Activated effector memory CD4-positive, alpha-beta T cell treated with anti-CD3 and anti-CD28 coated beads, Interleukin-2, amount 50 U/mL, for 16 hours (primary cell): Measurements from ENCODE around the gene ATAD2B.
"Not testable (repeated sequence)": the region's sequence is repeated elsewhere in the genome, so short reads cannot be mapped to it uniquely, and the experiment has no call there.

Source experiments
- DNase-seq: peaks from one replicate; pipeline ENCODE4 v3.0.0-alpha.2; 2020

Gene ATAD2B

DNA sequence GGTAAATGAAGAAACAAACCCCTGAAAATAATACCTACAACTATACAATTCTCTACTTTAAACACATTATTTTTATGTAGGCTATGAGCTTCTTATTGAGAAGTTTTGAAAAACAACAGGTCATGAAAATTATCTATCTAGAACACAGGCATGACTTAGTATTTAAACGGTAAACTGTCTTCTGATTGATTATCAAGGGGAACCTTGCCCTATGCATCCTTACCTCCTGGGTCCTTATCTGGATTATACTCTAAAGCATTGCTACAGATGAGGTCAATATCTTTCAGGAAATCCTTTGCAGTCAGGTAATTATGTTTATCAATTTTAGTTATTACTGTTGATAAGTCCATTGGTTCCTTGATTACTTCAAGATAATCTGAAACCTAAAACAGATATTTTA lies 144.3 kb downstream of the ATAD2B start:
- no peak for DNase-seq

DNA sequence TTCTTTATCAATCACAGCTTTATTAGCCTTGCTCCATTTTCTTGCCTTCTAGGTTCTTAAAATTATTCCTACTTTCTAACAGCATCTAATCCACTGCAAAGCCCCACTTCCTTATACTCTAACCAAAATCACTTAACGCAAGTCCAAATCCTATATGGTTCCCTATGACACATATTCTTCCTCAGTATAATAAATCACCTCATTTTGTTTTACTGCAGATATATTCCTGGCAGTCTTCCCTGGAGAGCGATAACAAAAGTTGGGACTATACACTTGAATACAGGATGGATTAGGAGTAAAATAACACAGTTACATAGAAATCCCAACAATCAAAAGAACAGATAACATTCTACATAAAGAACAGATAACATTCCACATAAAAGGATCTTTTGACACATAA lies 144.8 kb downstream of the ATAD2B start:
- no peak for DNase-seq

DNA sequence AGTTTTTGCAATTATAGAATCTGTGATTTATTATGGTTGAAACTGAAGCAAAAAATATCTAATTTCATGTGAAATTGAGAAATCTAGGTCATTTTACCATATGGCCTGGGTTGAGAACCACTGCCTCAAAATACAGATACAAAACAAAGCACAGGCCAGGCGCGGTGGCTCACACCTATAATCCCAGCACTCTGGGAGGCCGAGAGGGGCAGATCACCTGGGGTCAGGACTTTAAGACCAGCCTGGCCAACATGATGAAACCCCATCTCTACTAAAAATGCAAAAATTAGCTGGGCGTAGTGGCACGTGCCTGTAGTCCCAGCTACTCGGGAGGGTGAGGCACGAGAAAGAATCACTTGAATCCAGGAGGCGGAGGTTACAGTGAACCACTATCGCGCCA lies 146.5 kb downstream of the ATAD2B start:
- not testable (repeated sequence) for DNase-seq

DNA sequence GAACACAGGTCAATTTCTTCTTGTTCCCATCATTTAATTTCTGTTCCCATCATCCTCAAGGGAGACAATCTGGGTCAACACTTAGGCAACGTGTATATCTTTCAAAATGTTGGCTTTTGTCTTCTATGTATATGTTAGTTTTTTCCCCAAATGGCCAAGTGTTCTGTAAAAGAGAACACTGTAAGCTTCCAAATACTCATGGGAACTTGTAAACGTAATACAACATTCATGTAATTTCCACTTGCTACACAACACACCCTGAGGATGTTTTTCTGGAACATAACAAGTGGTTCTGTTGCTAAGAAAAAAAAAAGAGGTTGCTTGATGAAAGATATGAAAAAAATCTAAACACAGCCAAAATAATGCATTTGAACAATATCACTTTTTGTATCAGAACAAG lies 149.1 kb downstream of the ATAD2B start:
- DNase-seq, result no peak

GRCh38 chr2:23776021-23776420 lies 150.9 kb downstream of the ATAD2B start:
- DNase-seq, result no peak

GRCh38 chr2:23772684-23773083 lies 154.2 kb downstream of the ATAD2B start:
- DNase-seq, result no peak

- no peak for DNase-seq
These were observed 154.9 kb downstream of the ATAD2B start for GRCh38 chr2:23772056-23772455.

- DNase-seq, result no peak
These were observed 157.6 kb downstream of the ATAD2B start for GRCh38 chr2:23769364-23769763.

- DNase-seq, result no peak
These were observed 158.9 kb downstream of the ATAD2B start for GRCh38 chr2:23767876-23768621.

DNA sequence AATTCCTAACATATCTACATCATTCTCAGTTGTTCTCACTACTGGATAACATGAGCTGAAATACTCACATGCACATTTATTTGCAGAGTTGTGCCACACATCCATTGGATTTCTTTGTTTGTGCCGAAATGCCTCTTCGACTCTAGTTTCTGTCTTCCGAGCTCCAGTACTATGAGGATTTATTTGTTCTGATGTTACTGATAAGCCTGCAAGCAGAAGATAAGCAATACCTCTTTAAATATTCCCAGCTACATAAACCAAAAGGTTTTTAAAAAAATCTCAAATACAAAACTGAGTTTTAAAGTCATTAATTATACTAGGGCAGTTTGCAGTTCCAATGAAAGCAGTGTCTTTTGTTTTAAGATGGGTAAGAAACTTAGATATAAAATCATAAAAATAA lies 164.8 kb downstream of the ATAD2B start:
- DNase-seq, result no peak

DNA sequence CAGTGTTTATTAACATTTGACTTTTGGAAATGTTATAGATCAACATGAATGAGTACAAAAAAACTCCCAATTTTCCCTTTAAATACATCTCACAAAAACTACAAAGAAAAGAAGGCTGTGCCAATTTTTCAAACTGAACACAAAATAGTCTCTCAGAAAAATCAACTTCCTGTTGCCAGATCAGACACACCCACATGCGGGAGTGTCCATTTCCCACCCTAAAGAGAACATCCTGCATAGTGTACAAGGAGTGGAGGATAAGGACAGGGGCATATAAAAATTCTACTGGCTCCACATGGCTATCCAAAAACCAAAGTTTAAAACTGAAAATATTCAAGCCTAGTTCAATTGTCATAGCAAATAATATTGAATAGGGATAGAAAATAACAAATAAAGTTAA lies 165.3 kb downstream of the ATAD2B start:
- no peak for DNase-seq

DNA sequence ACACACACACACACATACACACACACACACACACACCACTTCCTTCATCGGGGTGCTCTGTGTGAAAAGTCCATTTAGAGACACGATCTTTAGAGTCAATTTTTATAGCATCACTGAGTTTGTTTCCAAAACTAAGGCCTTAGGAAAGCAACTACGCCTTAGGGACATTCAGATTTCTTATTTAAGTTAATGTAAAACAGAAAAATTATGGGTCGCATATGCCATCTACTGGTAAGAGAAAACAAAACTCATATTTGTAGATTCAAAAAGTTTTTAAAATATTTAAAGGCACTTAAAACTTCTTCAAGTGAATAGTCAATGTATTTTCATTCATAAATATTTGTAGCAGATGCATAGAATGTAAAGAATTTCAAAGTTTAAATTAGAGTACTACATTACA lies 166.2 kb downstream of the ATAD2B start:
- DNase-seq, result no peak

- DNase-seq, result no peak
These were observed 169.1 kb downstream of the ATAD2B start for GRCh38 chr2:23757686-23758433.

DNA sequence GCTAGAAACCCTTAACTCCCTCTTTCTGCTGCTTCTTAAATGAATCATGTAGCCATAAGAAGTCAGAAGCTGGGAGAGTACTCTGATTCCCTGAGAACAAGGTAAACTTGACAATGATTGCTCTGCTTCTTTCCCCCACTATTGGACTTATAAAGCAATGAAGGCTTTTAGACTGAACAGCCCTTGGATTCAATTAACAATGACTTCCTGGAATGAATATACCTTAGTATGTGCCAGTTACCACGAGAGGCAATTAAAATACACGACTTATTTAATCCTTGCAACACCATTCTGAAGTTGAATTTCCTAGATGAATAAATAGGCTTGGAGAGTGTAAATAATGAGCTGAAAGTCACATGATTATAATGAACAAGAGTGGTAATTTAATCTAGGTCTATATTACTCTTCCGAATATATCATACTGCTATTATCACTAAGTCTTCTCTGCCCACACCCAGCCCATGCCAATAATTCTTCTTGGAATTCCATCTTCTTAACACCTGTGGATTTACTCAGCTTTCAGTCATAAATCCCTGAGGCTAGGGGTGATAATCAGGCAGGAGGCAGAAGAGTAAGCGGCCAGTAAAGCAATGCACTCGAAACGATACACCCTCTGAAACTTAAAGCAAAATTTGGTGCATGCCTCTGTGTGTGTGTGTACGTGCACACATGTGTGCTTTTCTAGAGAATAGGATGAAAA lies 170.2 kb downstream of the ATAD2B start:
- no peak for DNase-seq

DNA sequence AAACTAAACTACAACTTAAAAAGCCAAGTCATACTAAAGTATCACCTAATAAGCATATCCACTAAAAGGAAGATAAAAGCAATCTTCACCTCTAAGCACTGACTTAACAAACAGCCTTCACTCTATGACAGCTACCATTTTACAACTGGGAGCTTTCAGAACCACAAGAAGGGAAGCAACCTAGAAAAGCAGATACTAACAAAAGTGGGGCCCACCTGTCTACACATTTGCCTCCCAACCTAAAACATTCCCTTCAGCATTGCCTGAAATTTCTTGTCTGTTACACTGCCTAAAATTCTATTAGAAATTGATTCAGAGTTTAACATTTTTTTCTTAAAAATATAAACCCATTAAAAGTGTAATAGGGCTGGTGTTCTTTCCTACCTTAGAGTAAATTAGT lies 172.0 kb downstream of the ATAD2B start:
- no peak for DNase-seq

DNA sequence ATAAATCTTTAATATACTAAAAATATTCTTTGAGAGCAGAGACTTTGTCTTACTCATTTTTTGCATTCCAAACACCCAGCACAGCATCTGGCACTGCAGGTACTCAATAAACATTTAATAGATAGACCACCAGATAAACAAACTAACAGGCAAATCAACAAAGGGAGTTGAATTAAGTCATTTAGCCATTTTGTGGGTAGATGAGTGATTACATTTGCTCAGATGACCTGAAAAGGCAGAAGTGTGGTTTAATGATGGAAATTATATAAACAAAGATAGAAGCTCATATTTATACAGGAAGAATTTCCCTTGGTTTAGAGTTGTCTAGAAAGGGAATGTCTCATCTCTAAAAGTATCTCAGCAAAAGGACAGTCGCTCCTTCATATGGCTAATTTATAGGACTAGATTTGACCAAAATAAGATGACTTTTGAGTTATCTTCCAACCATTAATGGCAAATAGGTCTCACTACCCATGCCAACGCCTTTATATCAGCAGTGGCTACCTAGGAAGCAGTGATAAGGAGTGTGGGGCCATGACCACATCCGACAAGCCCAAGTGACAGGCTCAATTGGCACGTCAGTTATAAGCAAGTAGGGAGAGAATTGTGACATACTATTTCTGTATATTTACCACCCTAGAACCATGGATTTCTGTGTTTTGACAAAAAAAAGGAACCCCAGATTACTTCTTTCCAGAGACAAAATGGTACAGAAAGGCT lies 173.5 kb downstream of the ATAD2B start:
- DNase-seq, result no peak

DNA sequence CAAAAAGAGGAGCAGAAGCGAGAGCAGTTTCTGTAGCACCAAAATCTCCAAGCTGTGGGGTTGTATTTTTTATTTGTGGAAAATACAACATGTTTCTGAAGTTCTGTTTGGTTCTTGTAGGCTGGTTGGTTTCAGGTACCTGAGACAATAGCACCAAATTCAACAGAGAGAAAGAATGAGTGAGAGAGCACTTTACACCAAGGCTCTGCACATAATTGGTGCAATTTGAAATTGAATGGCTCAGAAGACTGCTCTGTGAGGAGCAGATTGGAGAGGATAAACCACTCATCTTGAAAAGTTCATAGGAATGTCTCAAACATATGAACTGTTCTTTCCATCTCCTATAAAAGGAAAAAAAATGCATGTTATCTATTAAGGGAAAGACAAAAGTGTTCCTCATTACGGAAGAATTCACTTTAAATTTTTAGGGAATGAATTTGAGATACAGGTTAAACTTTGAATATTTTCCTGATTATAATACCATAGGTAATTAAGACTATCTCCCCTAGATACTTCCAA lies 175.1 kb downstream of the ATAD2B start:
- DNase-seq, result no peak

- DNase-seq, result no peak
These were observed 180.6 kb downstream of the ATAD2B start for GRCh38 chr2:23746141-23746863.

DNA sequence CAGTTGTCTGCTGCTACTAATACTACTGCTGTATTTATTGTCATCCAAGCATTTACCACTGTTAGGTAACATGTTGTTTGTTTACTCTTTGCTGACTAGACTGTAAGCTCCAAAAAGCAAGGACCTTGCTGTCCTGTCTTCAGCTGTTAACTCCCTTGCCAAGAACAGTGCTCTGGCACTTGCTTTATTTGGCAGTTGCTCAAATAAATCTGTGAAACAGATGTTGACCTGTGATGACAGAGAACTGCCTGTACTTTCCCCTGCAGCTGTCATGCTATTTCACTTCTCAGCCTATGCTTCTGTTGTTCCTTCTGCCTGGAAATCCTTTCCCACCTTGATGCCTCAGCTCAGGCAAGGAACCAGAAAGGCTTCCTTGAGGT lies 181.2 kb downstream of the ATAD2B start:
- no peak for DNase-seq

- DNase-seq, result no peak
These were observed 181.7 kb downstream of the ATAD2B start for GRCh38 chr2:23745068-23745725.

DNA sequence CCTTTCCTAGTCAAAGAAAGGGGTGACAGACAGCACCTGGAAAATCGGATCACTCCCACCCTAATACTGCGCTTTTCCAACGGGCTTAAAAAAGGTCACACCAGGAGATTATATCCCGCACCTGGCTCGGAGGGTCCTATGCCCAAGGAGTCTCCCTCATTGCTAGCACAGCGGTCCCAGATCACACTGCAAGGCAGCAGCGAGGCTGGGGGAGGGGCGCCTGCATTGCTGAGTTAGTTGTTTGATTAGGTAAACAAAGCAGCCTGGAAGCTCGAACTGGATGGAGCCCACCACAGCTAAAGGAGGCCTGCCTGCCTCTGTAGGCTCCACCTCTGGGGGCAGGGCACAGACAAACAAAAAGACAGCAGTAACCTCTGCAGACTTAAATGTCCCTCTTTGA lies 190.1 kb downstream of the ATAD2B start:
- not testable (repeated sequence) for DNase-seq

- DNase-seq, result no peak
These were observed 192.5 kb downstream of the ATAD2B start for GRCh38 chr2:23734416-23734815.
